CD14-positive monocyte (primary cell): ENCODE data around the gene UGT1A6. TPM values are rescaled to one million over a fixed set of nuclear protein-coding genes. Genes with fewer than 3 reads are reported as not detected.
A peak's percentile ranks its signal among the peaks of the same experiment; 100 is the strongest.
"Not testable (repeated sequence)": the region's sequence is repeated elsewhere in the genome, so short reads cannot be mapped to it uniquely, and the experiment has no call there.

Source experiments
- DNase-seq, 3 donors: peaks; one replicate each; pipeline ENCODE4 v3.0.0-alpha.2; 2011 to 2022
- H2AFZ ChIP-seq: 2 replicates; pipeline ENCODE4 v1.6.0; 2012; ENCODE audit warnings: mild to moderate bottlenecking, low read depth, low read length, inconsistent platforms; ENCODE audit not compliant: insufficient read depth, poor library complexity, severe bottlenecking
- H3K27ac ChIP-seq, 2 donors: 1 replicate in 1 of 2; 2 replicates in 1 of 2; pipeline ENCODE4 v1.5.1; 2012 to 2013; ENCODE audit warnings: low read length in 2 of 2, control low read depth in 1 of 2, inconsistent platforms in 1 of 2, low read depth in 1 of 2, mild to moderate bottlenecking in 1 of 2
- H3K27me3 ChIP-seq, 2 donors: one replicate each; pipeline versions ENCODE4 v1.6.0 to v1.6.1; 2011 to 2013; ENCODE audit warnings: low read length in 2 of 2; ENCODE audit not compliant: control insufficient read depth in 2 of 2, insufficient read depth in 2 of 2
- H3K36me3 ChIP-seq, 2 donors: replicated peaks in 1 of 2; 1 replicate in 1 of 2; 2 replicates in 1 of 2; pipeline versions ENCODE4 v1.5.1 to v1.6.1; 2012 to 2013; ENCODE audit warnings: low read length in 2 of 2, control low read depth in 1 of 2, inconsistent platforms in 1 of 2, mild to moderate bottlenecking in 1 of 2; ENCODE audit not compliant: insufficient read depth in 2 of 2, control insufficient read depth in 1 of 2
- H3K4me1 ChIP-seq, 2 donors: 1 replicate in 1 of 2; 2 replicates in 1 of 2; pipeline versions ENCODE4 v1.5.1 to v1.6.1; 2012 to 2013; ENCODE audit warnings: low read length in 2 of 2, control low read depth in 1 of 2, inconsistent platforms in 1 of 2, mild to moderate bottlenecking in 1 of 2, moderate library complexity in 1 of 2; ENCODE audit not compliant: insufficient read depth in 2 of 2, control insufficient read depth in 1 of 2
- H3K4me2 ChIP-seq: replicated peaks from 2 replicates; pipeline ENCODE3; 2012; ENCODE audit warnings: low read length, moderate library complexity, mild to moderate bottlenecking; ENCODE audit not compliant: poor library complexity, severe bottlenecking; ENCODE audit errors: extremely low read depth
- H3K4me3 ChIP-seq, 3 experiments: fragments of 200-600 bp in 1 of 3; sonication (generic) in 1 of 3; replicated peaks in 1 of 3; 1 replicate in 2 of 3; 2 replicates in 1 of 3; pipeline ENCODE4 v1.5.1; 2011 to 2013; ENCODE audit warnings: low read length in 3 of 3, mild to moderate bottlenecking in 3 of 3, control low read depth in 2 of 3, low read depth in 2 of 3, inconsistent platforms in 1 of 3, moderate library complexity in 1 of 3
- H3K79me2 ChIP-seq: 2 replicates; pipeline ENCODE4 v1.6.0; 2012; ENCODE audit warnings: mild to moderate bottlenecking, control low read depth, inconsistent platforms, low read length, moderate library complexity; ENCODE audit not compliant: insufficient read depth
- H3K9ac ChIP-seq: 2 replicates; pipeline ENCODE4 v1.6.0; 2017; ENCODE audit warnings: low read length, mild to moderate bottlenecking; ENCODE audit not compliant: insufficient read depth, poor library complexity, severe bottlenecking
- H3K9me3 ChIP-seq, 2 donors: replicated peaks in 1 of 2; 1 replicate in 1 of 2; 2 replicates in 1 of 2; pipeline versions ENCODE4 v1.5.1 to v1.6.1; 2012 to 2013; ENCODE audit warnings: low read length in 2 of 2, control low read depth in 1 of 2; ENCODE audit not compliant: control insufficient read depth in 1 of 2, insufficient read depth in 1 of 2
- H4K20me1 ChIP-seq: 2 replicates; pipeline ENCODE4 v1.6.0; 2012; ENCODE audit warnings: mild to moderate bottlenecking, low read length, control low read depth, moderate library complexity; ENCODE audit not compliant: insufficient read depth
- H3K27ac Mint-ChIP-seq, 7 donors: one replicate each; pipeline ENCODE4 v1.8.0; 2020; ENCODE audit warnings: mild to moderate bottlenecking in 7 of 7, mixed read lengths in 7 of 7, moderate library complexity in 6 of 7, inconsistent platforms in 2 of 7
- H3K27me3 Mint-ChIP-seq, 3 donors: one replicate each; pipeline ENCODE4 v1.8.0; 2021 to 2022; ENCODE audit warnings: low read depth in 3 of 3, mild to moderate bottlenecking in 3 of 3, mixed read lengths in 3 of 3, moderate library complexity in 3 of 3, inconsistent platforms in 1 of 3
- H3K36me3 Mint-ChIP-seq, 2 donors: one replicate each; pipeline ENCODE4 v1.8.0; 2020; ENCODE audit warnings: mixed read lengths in 2 of 2, inconsistent platforms in 1 of 2, mild to moderate bottlenecking in 1 of 2
- H3K4me1 Mint-ChIP-seq: one replicate; pipeline ENCODE4 v1.8.0; 2020; ENCODE audit warnings: mild to moderate bottlenecking, mixed read lengths
- H3K4me3 Mint-ChIP-seq, 2 donors: one replicate each; pipeline ENCODE4 v1.8.0; 2020; ENCODE audit warnings: mild to moderate bottlenecking in 2 of 2, mixed read lengths in 2 of 2, moderate library complexity in 1 of 2
- H3K9me3 Mint-ChIP-seq, 7 donors: one replicate each; pipeline ENCODE4 v1.8.0; 2020 to 2022; ENCODE audit warnings: mixed read lengths in 7 of 7, mild to moderate bottlenecking in 6 of 7, moderate library complexity in 6 of 7, inconsistent platforms in 2 of 7
- WGBS: methylation state at CpG from one replicate; pipeline ENCODE4 v1.1.5; 2013; ENCODE audit warnings: missing lambda C conversion rate; ENCODE audit not compliant: insufficient coverage; 5-methylcytosine and 5-hydroxymethylcytosine counted together
- intact Hi-C, 2 donors: fragments of 100-400 bp; cut with micrococcal nuclease; formaldehyde crosslinking; loops; one replicate each; pipeline versions ENCODE4 v1.15.0 to v1.15.1; 2023
- polyA plus RNA-seq, 3 donors: library from polyadenylated mRNA; depleted of rRNA in 1 of 3; unstranded in 2 of 3; stranded (reverse) in 1 of 3; fragments of 300-500 nt in 2 of 3; fragments of >200 nt in 1 of 3; fragmentation: Illumina TruSeq in 2 of 3; gene quantifications; 1 replicate in 2 of 3; 2 replicates in 1 of 3; pipeline ENCODE4 v1.2.3, GENCODE V29; 2012 to 2021
- TF ChIP-seq, protein P1 (sequence below): fragments of 200-600 bp; IDR thresholded peaks from one replicate; pipeline ENCODE4 v1.8.0; 2022; ENCODE audit warnings: antibody characterized with exemption, mild to moderate bottlenecking

The UGT1A6 gene
- polyA plus RNA-seq, 3 donors, result not detected

DNA sequence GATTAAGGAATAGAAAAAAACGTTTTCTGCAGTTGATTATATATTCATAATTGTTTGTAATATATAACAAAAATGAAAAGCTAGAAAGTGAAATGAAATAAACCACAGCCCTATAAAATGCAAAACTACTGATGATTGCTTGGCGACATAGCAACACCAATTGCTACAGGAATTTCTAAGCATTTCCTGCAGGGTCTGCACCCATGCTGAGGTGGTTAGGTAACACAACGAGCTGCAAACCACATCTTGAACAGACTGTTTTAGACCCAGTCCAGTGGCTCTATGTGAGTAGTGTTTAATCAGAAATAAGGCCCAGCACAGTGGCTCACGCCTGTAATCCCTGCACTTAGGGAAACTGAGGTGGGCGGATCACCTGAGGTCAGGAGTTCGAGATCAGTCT, 38.2 kb upstream of the UGT1A6 start:
- H3K27ac Mint-ChIP-seq, result no peak overlapping the region
- Histone ChIP-seq H3K4me2 (no peak overlapping the region), H3K27ac (no peak overlapping the region), H3K36me3 (no peaks in the 10 kb centered on the region), H3K4me3 (no peak overlapping the region), H3K9ac (no peak overlapping the region), H3K9me3 (no peaks in the 10 kb centered on the region), H3K4me1 (no peaks in the 10 kb centered on the region), H4K20me1 (no peaks in the 10 kb centered on the region), H3K79me2 (no peaks in the 10 kb centered on the region), H3K27me3 (no peaks in the 10 kb centered on the region), H2AFZ (no peak overlapping the region)
- H3K4me3 Mint-ChIP-seq, result no peak overlapping the region
- intact Hi-C loops, result no loop called here
- TF ChIP-seq, protein P1, sequence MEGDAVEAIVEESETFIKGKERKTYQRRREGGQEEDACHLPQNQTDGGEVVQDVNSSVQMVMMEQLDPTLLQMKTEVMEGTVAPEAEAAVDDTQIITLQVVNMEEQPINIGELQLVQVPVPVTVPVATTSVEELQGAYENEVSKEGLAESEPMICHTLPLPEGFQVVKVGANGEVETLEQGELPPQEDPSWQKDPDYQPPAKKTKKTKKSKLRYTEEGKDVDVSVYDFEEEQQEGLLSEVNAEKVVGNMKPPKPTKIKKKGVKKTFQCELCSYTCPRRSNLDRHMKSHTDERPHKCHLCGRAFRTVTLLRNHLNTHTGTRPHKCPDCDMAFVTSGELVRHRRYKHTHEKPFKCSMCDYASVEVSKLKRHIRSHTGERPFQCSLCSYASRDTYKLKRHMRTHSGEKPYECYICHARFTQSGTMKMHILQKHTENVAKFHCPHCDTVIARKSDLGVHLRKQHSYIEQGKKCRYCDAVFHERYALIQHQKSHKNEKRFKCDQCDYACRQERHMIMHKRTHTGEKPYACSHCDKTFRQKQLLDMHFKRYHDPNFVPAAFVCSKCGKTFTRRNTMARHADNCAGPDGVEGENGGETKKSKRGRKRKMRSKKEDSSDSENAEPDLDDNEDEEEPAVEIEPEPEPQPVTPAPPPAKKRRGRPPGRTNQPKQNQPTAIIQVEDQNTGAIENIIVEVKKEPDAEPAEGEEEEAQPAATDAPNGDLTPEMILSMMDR, result no peak
- H3K4me1 Mint-ChIP-seq, result no peaks in the 10 kb centered on the region
- H3K27me3 Mint-ChIP-seq, result peaks cover 0 to 9% (median 4%) of the 10 kb centered on the region in 3 donors
- no peaks in the 10 kb centered on the region for H3K36me3 Mint-ChIP-seq
- peaks cover 0 to 3% (median 0%) of the 10 kb centered on the region in 7 donors for H3K9me3 Mint-ChIP-seq
- WGBS, result 100% methylated on average over 1 of the region's 6 CpGs
- no peak for DNase-seq

DNA sequence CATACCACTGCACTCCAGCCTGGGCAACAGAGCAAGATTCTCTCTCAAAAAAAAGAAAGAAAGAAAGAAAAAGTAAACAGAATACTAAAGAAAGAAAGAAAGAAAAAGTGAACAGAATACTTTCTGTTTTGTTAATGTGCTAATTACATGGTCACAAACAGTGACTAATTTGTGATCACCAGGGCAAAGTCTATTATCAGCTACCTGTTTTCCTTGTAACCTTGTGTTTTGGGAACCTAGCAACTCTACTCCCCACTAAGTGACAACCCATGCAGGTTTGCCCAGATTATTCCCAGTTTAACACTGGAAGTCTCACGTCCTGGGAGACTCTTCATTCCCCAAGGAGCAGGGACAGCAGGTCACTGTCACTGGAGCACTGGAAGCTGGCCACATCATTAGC, 37.6 kb upstream of the UGT1A6 start:
- Mint-ChIP-seq H3K36me3 (no peaks in the 10 kb centered on the region), H3K4me1 (no peaks in the 10 kb centered on the region), H3K9me3 (peaks cover 0 to 3% (median 0%) of the 10 kb centered on the region in 7 donors), H3K27ac (no peak overlapping the region), H3K27me3 (peaks cover 0 to 9% (median 4%) of the 10 kb centered on the region in 3 donors), H3K4me3 (peak overlapping the region in 1 of 2 donors; percentile 28)
- Histone ChIP-seq H3K9ac (no peak overlapping the region), H3K9me3 (no peaks in the 10 kb centered on the region), H4K20me1 (no peaks in the 10 kb centered on the region), H3K4me3 (no peak overlapping the region), H3K4me2 (no peak overlapping the region), H3K27ac (no peak overlapping the region), H3K79me2 (no peaks in the 10 kb centered on the region), H3K27me3 (no peaks in the 10 kb centered on the region), H3K4me1 (no peaks in the 10 kb centered on the region), H3K36me3 (no peaks in the 10 kb centered on the region), H2AFZ (no peak overlapping the region)
- WGBS, result 100% methylated on average over 1 of the region's 1 CpG
- no peak for DNase-seq
- TF ChIP-seq, protein P1, result no peak
- intact Hi-C loops, result no loop called here

DNA sequence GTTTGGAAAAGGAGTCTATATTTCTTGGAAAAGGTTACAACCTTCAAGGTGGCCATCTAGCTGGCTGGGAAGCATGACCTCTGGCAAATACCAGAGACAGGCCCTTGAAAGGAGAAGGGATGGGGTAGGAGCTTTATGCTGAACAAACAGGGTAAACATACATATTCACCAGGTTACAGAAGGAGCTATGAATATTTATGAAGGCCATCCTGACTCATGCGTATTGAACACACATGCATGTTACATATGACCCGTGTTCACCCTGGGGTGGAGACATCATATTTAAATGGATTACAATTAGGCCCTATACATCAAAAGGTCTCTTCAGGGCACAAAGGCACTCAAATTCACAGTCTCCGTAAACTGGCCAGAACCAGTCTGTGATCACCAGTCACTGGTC, 36.7 kb upstream of the UGT1A6 start:
- H3K27me3 Mint-ChIP-seq, H2AFZ ChIP-seq, H3K27me3 ChIP-seq, H3K4me1 ChIP-seq, intact Hi-C loops, H3K36me3 Mint-ChIP-seq, H3K4me2 ChIP-seq, H3K9ac ChIP-seq, H3K27ac ChIP-seq, H3K4me3 ChIP-seq, DNase-seq, H3K4me1 Mint-ChIP-seq, H3K4me3 Mint-ChIP-seq, H3K27ac Mint-ChIP-seq, H3K79me2 ChIP-seq, H3K36me3 ChIP-seq, H4K20me1 ChIP-seq, H3K9me3 ChIP-seq, H3K9me3 Mint-ChIP-seq: not testable (repeated sequence)
- WGBS, result no CpG with 5 or more reads among the region's 3 CpGs
